ENCODE results near the gene SCUBE3.

SCUBE3 gene

DNA sequence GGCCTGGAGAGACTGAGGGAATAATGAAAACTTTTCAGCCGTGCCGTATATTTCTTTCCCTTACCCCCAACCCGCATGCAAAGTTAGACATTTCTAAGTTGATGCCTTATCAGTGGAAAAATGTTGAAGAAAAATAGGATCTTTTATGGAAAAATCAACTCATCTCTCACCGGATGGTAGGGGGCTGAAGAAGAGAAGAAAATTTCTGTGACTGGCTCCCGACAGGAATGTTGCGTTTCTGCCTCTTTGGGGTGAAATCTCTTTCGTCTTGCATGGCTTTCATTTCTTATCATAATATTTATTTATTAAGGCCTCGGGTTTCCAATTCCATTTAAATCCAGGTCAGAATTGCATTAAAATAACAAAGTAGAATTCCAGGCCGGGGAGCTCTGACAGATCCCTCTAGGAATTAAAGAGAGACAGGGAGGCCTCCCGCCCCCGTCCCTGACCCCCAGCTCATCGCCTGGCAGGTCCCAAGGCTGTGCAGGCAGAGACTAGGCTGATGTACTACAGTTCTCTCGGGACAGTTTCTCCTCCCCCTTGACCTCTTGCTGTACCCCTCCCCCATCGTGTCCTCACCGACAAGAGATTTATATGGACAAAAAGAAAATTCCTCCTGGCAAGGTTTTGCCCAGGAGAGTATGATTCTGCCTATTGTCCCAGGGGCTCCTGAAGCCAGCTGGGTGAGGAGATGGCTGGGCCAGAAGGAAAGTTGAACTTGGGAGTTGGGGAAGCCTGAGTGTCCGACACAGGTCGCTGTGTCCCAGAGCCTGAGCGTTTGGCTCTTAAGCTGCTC, 1.3 kb downstream of the SCUBE3 start:
- no peak for DNase-seq

DNA sequence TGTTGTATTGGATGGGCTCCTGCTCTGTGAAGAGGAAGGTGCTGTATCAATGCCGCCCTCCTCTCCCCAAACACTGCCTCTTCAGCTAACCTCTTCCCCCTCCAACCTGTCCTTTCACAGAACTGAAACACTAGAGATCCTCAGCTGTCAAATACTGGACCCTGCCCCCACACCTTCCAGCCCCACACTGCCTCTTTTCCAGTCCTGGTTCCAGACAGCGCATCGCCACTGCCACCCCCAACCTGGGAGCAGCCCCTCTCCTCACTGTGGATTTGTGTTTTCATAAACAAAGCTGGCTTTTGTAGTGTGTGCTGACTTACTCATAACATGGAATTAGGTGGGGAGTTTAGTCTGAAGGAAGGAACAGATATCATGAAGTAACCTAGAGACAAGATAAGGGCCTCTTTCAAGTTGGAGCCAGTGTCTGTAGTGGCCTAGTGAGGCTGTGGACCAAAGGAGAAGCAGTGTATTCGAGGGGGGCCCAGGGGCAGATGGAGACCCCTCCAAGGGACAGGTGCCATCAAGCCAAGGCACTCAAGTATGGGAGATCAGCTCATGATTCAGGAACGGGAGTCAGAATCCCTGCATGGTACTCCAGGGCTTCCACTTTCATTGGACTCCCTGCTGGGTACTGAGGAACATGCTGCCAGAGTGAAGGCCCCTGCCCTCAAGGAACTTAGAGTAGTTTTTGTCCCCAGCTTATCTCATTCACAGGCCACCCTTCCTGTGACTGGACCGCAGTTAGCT, 2.1 kb downstream of the SCUBE3 start:
- no peak for DNase-seq

DNA sequence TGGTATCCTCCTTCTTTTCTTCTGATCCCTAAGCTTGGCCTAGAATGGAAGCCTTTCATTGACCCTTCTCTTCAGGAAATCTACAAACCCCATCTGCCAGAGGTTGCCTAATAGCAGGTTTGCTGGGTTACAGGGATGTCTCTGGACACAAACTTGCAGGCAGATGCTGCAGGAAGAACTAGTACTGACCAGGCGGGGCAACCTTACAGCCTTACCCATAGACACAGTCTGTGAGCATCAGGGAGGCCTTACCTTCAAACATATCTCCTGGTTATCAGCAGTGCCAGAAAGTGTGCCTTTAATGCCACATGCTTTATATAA, 2.6 kb downstream of the SCUBE3 start:
- DNase-seq = no peak

DNA sequence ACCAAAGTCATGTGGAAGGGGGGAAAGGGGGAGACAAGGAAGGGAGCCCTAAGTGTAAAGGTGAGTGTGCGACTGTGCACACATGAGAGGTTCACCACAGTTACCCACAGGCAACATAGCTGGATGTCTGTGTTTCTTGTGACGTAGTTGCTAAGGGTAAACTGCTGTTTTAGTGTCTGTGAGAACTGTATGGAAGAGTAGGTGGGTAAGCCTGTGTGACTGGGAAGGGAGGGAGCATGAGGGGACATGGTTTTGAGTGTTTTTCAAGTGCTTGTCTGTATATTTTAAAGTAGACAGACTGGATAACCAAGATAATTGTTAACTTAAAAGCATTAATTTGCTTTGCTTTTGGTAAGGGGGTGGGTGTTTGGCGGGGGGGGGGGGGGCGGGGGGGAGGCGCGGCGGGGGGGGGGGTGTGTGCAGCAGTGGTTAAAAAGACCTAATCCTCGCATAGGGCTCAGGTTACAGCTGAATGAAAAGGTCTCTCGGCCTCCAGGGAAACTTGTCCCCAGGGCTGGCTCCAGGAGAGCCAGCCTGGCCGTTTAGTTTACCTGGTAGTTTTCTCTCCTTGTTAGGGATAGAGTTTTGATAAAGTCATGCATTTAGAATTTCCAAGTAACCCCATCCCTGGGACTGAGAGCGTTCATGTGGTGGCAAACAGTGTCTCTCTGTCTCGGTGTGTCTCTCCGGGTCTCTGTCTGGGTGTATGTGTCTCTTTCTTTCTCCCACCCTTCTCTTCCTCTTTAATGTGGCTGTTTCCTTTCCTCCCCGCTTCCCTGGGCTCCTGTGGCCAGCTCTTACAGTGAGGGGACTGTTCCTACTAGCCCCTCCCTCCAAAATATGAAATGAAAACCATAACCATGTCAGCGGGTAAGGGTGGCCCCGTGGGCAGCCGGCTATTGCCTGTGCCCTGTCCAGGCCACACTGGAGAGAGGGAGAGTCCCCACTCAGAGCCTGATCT, 3.4 kb downstream of the SCUBE3 start:
- DNase-seq = no peak

DNA sequence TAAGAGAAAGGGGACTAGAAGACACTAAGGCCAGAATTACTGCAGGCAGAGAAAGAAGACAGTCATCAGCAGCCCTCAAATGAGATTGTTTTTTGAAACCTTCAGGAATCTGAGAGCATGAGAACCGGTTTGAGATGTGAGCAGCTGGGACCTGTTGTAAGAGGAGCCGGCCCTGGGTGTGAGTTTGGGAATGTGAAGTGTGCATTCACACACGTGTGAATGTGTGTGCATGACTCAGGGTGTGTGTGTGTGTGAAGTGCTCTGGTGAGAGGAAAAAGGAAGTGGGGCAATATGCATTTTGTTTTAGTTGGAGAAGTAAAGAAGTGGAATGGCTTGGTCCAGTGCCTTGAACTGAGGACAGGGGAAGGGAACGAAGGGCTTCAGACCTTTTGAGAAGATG, 4.3 kb downstream of the SCUBE3 start:
- peak; percentile 62 for DNase-seq

DNA sequence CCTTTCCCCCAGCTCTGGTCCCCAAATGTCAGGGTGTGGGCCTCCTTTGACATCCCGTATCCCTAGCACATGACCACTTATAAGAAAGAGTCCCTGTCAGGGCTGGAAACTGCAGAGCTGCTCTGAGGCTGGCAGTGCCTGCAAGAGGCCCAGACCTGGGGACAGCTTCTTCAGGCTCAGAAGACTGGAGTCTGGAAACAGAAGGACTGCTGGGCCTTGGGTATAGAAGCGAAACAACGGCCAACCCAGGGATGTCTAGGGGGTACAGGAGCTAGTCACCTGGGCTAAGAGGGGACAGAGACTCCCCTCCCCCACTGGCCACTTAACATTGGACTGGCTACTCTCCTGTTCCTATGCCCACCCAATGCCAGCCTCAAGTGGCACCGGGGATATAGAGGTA, 4.7 kb downstream of the SCUBE3 start:
- no peak for DNase-seq

DNA sequence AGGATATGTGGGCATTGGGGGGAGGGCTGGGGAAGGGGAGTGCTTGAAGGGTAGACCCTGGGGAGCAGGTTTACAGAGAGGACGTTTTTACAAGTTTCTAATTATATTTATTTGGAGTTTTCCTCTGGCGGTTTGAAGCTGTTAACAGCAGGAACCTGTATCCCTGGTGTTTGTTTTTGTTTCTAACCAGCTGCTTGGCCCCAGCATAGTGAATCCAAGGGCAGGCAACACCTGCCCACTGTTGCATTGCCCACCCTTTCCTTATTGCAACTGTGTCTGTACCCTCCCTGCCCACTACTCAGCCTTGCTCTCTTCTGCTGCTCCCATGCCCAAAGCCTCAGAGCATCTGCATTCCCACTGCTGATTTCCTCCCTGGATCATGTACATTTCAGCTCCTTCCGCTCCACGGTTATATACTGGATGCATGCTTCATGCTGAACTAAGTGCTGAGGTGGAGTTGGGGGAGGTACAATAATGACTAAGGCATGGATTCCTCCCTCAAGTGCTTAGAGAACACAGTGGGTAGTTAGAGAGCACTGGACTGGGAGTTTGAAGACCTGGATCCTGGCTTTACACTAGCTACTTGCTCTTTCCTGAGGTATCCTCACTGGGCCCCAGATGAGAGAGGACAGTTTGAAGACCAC, 6.0 kb downstream of the SCUBE3 start:
- peak; percentile 49 for DNase-seq

DNA sequence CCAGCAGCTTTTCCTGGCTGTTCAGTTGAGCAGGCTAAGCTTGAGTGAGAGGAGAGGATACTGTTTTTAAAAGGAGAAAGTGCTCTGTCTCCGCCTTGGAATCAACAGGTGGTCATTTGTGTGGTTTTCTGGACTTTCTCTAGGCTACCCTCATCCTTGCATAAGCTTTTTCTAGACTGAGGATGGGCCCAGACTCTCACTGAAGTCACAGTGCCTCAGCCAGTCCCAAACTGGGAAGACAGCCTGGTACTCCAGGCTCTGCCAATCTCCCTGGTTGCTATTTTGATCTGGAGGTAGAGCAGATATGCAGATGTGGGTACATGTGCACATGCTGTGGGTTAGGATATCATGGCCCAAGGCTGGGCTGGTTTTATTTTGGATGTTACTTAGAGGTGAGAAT, 7.0 kb downstream of the SCUBE3 start:
- DNase-seq = no peak

DNA sequence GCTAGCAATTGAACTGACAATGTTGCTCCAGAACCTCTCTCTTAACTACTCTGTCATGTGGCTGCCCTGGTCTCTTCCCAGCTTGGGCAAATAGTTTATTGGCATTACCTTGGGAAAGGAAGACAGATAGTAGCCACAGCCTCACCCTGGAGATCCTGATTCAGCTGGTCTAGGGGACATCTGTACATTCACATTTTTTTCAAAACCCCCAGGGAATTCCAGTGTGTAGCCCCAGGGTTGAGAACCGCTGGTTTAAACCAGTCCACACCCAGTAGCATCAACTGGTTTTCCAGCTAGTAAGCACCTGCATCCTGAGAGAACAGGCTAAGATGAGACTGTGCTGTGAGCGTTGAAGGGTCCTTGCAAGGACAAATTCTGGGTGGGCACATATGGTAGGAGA, 9.6 kb downstream of the SCUBE3 start:
- DNase-seq = no peak

DNA sequence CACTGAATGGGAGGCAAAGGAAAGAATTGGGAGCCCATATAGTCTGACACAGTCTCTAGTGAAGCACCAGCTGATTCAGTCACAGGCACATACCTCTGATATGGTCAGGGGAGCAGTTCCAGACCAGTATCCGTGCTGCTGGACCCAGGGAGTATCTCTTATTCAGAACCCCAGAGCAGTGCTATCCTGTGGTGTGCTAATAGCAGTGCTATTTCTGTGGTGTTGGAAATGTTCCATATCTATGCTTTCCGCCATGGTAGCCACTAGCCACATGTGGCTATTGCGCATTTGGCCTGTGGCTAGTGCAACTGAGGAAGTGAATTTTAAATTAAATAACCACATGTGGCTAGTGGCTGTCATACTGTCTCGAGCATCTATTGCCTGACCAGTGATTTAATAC, 11.0 kb downstream of the SCUBE3 start:
- DNase-seq = no peak

DNA sequence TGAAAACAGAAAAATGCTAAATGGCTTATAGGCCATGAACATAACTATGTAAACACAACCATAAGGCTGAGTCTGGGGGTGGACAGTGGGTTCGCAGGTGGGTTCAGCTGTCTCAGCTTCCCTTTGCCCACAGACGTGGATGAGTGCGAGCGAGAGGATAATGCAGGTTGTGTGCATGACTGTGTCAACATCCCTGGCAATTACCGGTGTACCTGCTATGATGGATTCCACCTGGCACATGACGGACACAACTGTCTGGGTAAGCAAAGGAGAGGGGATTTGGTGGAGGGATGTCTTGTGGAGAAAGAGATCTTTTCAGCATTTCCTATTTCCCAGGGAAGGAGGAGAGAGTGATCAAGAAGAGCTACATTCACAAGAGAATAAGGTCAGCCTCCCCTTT, 14.7 kb downstream of the SCUBE3 start:
- DNase-seq = no peak

DNA sequence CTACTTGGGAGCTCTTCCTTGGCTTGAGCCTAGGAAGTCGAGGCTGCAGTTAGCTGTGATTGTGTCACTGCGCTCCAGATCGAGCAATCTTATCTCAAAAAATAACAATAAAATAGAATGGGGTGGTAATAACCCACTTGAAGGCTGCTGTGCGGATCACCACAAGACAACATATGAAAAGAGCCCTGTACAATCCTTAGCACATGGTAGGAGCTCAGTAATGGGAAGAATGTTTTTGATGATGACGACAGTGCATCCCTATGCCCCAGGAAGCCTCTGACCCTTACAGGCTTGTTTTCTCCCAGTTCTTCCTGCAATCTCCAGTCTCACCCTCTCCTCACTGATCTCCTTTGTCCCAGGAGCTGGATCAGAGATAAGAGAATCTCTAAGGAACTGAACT, 15.5 kb downstream of the SCUBE3 start:
- no peak for DNase-seq

DNA sequence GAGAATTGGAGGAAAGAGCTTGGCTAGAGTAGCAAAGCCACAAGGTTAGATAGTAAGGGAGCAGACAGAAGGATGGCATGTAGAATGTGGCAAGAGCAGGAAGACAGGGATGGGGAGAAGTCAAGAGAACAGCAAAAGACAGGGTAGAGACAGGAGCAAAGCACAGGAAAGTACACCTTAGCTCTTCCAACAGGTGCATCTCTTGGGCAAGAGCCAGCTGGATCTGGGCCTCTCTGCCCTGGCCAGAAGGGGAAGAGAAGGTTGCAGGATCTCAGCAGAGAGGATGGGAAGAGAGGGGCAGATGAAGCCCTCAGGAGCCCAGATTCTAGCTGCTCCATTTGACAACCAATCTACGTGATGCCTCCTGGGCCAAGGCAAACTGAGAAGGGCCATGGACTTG, 16.7 kb downstream of the SCUBE3 start:
- no peak for DNase-seq

DNA sequence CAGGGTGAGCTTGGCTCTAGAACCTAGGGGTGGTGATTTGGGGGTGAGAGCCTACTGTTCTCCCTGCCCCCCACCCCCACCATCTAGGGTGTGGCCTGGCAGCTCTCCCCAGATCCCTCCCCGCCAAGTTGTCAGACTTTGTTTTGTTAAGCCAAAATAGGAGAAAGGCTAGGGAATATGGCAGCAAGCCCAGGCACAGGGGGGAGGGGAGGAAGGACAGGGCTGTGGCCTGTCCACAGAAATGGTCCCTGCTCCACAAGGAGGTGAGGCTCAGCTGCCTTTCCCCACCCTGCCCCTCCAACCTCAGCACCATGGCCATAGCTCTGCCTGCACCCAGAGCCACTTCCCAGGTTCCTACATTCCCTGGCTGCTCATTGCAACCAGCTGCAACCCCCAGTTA, 17.2 kb downstream of the SCUBE3 start:
- DNase-seq = no peak

DNA sequence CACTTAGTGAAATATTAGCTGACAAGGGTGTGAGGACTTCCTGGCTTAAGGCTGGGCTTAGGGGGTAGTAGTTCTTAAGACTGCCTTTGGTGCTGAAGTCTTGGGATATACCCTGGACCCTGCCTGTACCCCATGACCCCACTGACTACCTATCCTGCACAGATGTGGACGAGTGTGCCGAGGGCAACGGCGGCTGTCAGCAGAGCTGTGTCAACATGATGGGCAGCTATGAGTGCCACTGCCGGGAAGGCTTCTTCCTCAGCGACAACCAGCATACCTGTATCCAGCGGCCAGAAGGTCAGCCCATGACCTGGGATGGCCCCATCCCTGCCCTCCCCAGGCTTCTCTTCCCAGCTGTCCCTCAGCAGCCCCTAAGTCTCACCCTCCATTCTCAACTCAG, 17.8 kb downstream of the SCUBE3 start:
- DNase-seq = no peak

DNA sequence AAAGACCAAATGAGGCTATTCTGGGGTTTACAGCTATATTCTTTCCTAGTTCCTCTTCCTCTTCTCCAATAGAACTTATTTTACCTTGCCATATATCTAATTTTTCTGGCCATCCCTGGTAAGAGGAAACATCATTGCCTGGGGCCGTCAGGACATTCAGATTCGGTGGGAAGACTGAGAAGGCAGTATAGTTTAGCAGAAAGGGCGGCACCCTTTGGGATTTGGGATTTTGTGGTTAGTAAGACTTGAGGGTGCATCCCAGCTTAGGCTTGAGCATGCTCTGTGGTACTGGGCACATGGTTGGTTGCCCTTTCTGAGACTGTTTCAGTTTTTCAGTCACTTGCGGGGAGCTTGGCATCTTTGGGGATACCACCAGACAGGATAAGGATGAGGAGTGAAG, 21.1 kb downstream of the SCUBE3 start:
- DNase-seq = no peak

DNA sequence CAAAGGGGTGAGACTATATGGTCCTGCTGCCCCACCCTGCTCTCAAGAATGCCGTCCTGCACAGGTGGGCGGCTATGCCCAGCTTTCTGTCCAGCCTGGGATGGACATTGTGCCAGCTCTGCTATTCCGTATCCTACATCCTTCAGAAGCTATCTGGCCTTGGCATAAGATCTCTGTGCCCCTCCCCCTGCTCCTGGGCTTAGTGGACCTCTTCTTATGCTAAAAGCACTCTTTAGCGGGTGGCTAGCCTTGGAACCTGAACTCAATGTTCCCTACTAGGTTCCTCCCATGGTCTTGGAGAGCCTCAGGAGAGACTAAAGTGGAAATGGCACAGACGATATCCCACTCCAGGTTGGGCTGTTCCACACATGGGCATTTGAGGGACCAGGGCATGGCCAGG, 22.5 kb downstream of the SCUBE3 start:
- no peak for DNase-seq

DNA sequence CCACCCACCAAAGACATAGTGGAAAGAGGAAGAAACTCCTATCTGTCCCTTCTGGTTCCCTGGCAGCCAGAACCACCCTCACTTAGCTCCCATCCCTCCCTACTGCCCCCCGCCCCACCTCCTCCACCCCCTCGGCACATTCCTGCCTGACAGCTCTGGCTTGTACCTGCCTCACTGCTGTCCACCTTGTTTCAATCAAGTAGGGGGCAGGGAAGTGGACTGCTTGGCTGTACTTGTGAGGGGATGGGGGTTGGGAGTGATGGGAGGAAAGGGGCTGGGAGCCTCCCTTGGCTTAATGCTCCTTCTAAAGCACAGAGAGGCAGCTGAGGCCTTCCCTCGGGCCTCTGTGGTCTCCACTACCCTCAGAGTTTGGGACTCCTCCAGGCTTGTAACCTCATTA, 23.7 kb downstream of the SCUBE3 start:
- no peak for DNase-seq

DNA sequence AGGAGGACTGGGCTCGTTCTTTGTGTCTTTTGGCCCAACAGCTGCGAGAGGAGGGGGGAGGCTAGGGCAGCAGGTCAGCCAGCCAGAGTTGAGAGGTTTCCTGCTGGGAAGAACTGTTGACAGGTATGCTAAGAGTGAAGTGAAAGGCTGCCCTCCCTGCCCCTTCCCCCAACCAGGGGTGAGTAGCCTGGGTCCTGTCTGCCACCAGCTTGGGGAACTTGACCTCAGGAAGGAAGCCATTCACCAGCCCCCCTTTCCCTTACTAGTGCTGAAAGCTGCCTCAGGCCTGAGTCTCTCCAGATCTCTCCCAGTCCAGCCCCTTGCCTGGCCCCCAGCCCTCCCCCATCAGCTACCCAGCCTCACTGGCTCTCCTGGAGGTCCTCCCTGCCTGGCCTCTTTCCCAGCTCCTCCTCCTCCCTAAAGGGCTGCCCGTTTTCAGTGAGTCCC, 25.1 kb downstream of the SCUBE3 start:
- DNase-seq = peak; percentile 40

DNA sequence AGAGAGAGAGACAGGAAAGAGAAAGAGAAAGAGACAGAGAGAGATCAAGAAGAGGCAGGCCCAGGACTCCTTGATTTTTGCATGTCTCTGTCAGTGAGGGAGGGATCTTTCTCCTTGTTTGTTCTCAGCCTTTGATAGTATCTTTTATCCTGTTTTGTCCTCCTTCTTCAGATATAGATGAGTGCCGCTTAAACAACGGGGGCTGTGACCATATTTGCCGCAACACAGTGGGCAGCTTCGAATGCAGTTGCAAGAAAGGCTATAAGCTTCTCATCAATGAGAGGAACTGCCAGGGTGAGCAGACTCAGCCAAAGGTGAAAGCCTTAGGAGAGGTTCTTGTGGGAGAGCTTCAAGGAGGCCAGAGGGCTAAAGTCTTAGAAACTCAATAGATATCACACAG, 25.8 kb downstream of the SCUBE3 start:
- no peak for DNase-seq

DNA sequence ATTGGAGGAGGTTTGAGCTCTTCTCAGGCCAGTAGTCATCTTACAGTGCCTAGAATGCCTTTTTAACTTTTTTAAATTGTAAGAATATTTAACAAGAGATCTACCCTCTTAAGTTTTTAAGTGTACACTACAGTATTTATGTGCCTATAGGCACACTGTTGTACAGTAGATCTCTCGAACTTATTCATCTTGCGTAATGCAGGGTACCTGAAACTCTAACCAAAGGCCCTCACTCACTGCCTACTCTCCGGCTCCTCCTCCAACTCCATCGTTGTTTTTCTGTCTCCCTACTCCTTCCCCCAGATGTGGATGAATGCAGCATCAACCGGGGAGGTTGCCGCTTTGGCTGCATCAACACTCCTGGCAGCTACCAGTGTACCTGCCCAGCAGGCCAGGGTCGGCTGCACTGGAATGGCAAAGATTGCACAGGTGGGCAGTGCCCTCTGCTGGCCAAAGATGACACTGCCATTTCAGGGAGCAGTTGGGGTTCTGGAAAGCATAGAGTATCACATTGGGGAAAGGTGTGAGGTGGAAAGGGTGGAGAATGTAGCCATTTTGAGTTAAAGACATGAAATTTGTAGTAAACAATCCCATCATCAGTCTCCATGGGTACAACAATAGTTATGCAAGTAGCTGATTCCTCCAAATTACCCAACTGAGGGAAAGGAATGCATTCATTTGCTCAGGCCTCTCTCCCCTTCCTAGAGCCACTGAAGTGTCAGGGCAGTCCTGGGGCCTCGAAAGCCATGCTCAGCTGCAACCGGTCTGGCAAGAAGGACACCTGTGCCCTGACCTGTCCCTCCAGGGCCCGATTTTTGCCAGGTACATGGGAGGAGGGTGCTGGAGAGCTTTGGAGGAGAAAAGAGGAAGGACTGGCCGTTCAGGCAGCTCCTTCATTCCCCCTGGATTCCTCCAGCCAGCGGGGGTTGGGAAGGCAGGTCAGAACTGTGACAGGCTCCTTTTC, 27.4 kb downstream of the SCUBE3 start:
- peak; percentile 46 for DNase-seq

DNA sequence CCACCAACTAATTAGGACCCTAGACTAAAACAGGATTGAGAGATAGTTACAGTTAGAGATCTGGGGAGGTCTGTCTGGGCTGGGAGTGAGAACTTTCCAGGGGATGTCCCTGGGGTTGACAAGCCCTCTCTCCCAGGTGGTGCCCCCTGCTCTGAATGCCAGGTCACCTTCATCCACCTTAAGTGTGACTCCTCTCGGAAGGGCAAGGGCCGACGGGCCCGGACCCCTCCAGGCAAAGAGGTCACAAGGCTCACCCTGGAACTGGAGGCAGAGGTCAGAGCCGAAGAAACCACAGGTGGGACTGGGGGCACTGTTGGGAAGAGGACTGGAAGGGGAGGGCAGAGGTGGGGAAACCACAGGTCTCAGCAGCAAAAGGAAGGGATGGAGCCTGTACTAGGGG, 28.7 kb downstream of the SCUBE3 start:
- no peak for DNase-seq
